Lung (tissue), 12 donors: ENCODE data around the gene ZFY. TPM values are rescaled to one million over a fixed set of nuclear protein-coding genes. Genes with fewer than 3 reads are reported as not detected.

Experiments used
- ATAC-seq: fragments of 200-7000 bp; cut with Tn5 transposase; one replicate; pipeline ENCODE4 v1.9.1; 2020; ENCODE audit warnings: moderate number of reproducible peaks; ENCODE audit not compliant: insufficient read depth, low FRiP score
- DNase-seq, 3 donors: peaks; one replicate each; pipeline ENCODE4 v3.0.0-alpha.2; 2013 to 2017
- H3K27ac ChIP-seq, 2 donors: one replicate each; pipeline ENCODE4 v1.5.1; 2013; ENCODE audit warnings: mild to moderate bottlenecking in 2 of 2, moderate library complexity in 2 of 2, control low read depth in 1 of 2, inconsistent platforms in 1 of 2, low read depth in 1 of 2, low read length in 1 of 2
- H3K27me3 ChIP-seq, 3 donors: one replicate each; pipeline ENCODE4 v1.5.1; 2013; ENCODE audit warnings: low read length in 2 of 3; ENCODE audit not compliant: control insufficient read depth in 3 of 3, insufficient read depth in 3 of 3
- H3K36me3 ChIP-seq, 4 donors: one replicate each; pipeline ENCODE4 v1.5.1; 2013; ENCODE audit warnings: low read length in 4 of 4, mild to moderate bottlenecking in 1 of 4, moderate library complexity in 1 of 4; ENCODE audit not compliant: control insufficient read depth in 4 of 4, insufficient read depth in 4 of 4
- H3K4me1 ChIP-seq, 5 donors: one replicate each; pipeline ENCODE4 v1.5.1; 2013; ENCODE audit warnings: low read length in 5 of 5, mild to moderate bottlenecking in 2 of 5, moderate library complexity in 1 of 5; ENCODE audit not compliant: control insufficient read depth in 5 of 5, insufficient read depth in 5 of 5
- H3K4me3 ChIP-seq: one replicate; pipeline ENCODE4 v1.5.1; 2013; ENCODE audit warnings: mild to moderate bottlenecking, control low read depth, moderate library complexity
- H3K9ac ChIP-seq, 2 donors: one replicate each; pipeline ENCODE4 v1.5.1; 2013; ENCODE audit warnings: low read length in 2 of 2, control low read depth in 1 of 2; ENCODE audit not compliant: insufficient read depth in 1 of 2
- H3K9me3 ChIP-seq, 4 donors: one replicate each; pipeline ENCODE4 v1.5.1; 2013; ENCODE audit warnings: low read length in 3 of 4, mild to moderate bottlenecking in 1 of 4, moderate library complexity in 1 of 4; ENCODE audit not compliant: control insufficient read depth in 4 of 4, insufficient read depth in 3 of 4
- WGBS, 2 donors: extraction: QIAGEN DNeasy Blood & Tissue Kit; methylation state at CpG; one replicate each; pipeline ENCODE4 v1.1.7; 2013; 5-methylcytosine and 5-hydroxymethylcytosine counted together
- polyA plus RNA-seq, 2 donors: library from polyadenylated mRNA; stranded (reverse); fragments of 200-250 nt; gene quantifications; one replicate each; pipeline ENCODE4 v1.2.1, GENCODE V29; 2013
- total RNA-seq, 2 donors: library from RNA; depleted of rRNA in 1 of 2; stranded (reverse); fragments of >200 nt in 1 of 2; gene quantifications; one replicate each; pipeline ENCODE4 v1.2.1, GENCODE V29; 2014 to 2021
- TF ChIP-seq, protein P1 (sequence below): IDR thresholded peaks from 2 replicates; pipeline ENCODE4 v1.5.1; 2012; ENCODE audit warnings: mild to moderate bottlenecking; ENCODE audit errors: control extremely low read depth, extremely low read depth
- donor health status: control.
- donor health status: control.
- donor health status: Bipolar disorder and iron deficiency.
- donor health status: healthy.
- donor health status: DM: yes; HTN: yes; CAD: no.

The ZFY gene
- total and polyA plus RNA-seq, 4 donors = 4.4 TPM; not detected in 3

DNA sequence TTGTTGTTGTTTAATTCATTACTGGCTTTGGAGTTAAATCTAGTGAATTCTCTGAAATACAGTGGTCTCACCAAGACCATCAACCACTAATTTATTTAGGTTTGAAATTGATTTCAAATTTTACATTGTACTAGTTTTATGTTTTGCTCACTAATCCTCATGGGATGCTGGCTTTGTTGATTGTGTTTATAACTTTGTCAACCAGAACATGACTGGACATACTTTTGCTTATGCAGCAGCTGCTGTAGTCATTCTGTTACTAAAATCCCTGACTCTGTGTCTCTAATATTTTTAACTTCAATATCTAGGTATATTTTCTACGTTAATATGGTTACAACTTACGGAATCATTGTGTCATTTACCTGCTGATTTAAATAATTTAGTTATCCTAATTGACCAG is 26.9 kb downstream of the ZFY start:
- H3K9ac ChIP-seq = no peak overlapping the region
- ATAC-seq (no peak), DNase-seq (no peak)
- no peak overlapping the region for H3K4me3 ChIP-seq
- no peaks in the 10 kb centered on the region for H3K9me3 ChIP-seq
- TF ChIP-seq, protein P1, sequence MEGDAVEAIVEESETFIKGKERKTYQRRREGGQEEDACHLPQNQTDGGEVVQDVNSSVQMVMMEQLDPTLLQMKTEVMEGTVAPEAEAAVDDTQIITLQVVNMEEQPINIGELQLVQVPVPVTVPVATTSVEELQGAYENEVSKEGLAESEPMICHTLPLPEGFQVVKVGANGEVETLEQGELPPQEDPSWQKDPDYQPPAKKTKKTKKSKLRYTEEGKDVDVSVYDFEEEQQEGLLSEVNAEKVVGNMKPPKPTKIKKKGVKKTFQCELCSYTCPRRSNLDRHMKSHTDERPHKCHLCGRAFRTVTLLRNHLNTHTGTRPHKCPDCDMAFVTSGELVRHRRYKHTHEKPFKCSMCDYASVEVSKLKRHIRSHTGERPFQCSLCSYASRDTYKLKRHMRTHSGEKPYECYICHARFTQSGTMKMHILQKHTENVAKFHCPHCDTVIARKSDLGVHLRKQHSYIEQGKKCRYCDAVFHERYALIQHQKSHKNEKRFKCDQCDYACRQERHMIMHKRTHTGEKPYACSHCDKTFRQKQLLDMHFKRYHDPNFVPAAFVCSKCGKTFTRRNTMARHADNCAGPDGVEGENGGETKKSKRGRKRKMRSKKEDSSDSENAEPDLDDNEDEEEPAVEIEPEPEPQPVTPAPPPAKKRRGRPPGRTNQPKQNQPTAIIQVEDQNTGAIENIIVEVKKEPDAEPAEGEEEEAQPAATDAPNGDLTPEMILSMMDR = no peak
- H3K27ac ChIP-seq = no peak overlapping the region
- H3K4me1 ChIP-seq = peaks cover 0 to 5% (median 0%) of the 10 kb centered on the region in 5 donors
- H3K36me3 ChIP-seq = peaks cover 0 to 5% (median 0%) of the 10 kb centered on the region in 4 donors
- WGBS, 2 donors = 100% methylated on average over 2 of the region's 2 CpGs; no CpG with 5 or more reads in 1 of the 2 donors
- no peaks in the 10 kb centered on the region for H3K27me3 ChIP-seq

DNA sequence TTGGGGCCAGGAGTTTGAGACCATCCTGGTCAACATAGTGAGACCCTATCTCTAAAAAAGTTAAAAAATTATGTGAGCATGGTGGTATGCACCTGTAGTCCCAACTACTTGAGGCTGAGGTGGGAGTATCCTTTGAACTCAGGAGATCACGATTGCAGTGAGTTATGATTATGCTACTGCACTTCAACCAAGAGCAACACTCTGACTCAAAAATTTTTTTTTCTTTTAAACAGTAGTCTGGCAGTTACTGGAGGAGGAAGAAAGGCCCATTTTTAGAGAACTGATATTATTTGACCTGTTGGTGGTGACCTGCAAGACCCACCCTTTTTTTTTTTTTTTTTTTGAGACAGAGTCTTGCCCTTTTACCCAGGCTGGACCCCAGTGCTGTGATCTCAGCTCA is 29.6 kb downstream of the ZFY start:
- no peak for DNase-seq

DNA sequence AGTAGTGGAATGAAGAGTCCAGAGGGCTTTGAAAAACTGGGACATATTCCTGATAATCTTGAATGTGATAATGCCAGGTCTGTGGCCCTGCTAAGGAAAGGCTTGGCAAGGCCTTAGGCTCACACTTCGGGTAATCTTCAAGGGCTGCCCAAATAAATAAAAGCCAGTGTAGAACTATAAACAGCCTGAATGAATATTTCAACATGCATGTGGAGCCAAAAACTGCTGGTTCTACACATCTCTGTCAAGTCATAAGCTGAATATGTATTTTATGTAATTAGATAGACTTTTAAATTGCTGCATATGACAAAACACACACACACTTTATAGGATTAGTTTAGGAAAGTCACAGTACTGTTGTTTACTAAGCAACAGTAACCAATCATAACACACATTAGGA is 30.4 kb downstream of the ZFY start:
- H3K27ac ChIP-seq = no peak overlapping the region
- H3K4me1 ChIP-seq = peaks cover 0 to 5% (median 0%) of the 10 kb centered on the region in 5 donors
- no peak for ATAC-seq
- H3K36me3 ChIP-seq = no peaks in the 10 kb centered on the region
- no peak overlapping the region for H3K4me3 ChIP-seq
- 64% methylated on average over 1 of the region's 1 CpG; no CpG with 5 or more reads in 1 of the 2 donors for WGBS, 2 donors
- no peak overlapping the region for H3K9ac ChIP-seq
- TF ChIP-seq, protein P1 = no peak
- no peaks in the 10 kb centered on the region for H3K9me3 ChIP-seq
- peak in 1 of 3 donors; percentile 61 for DNase-seq
- H3K27me3 ChIP-seq = no peaks in the 10 kb centered on the region

More for the DNA sequence above, 29.6 kb downstream of the ZFY start:
- H3K36me3 ChIP-seq = no peaks in the 10 kb centered on the region
- H3K4me3 ChIP-seq = no peak overlapping the region
- TF ChIP-seq, protein P1 = no peak
- no peak for ATAC-seq
- no peaks in the 10 kb centered on the region for H3K9me3 ChIP-seq
- no peak overlapping the region for H3K9ac ChIP-seq
- WGBS, 2 donors = 38% methylated on average over 1 of the region's 1 CpG; no CpG with 5 or more reads in 1 of the 2 donors
- no peaks in the 10 kb centered on the region for H3K27me3 ChIP-seq
- no peak overlapping the region for H3K27ac ChIP-seq
- H3K4me1 ChIP-seq = peaks cover 0 to 5% (median 0%) of the 10 kb centered on the region in 5 donors

DNA sequence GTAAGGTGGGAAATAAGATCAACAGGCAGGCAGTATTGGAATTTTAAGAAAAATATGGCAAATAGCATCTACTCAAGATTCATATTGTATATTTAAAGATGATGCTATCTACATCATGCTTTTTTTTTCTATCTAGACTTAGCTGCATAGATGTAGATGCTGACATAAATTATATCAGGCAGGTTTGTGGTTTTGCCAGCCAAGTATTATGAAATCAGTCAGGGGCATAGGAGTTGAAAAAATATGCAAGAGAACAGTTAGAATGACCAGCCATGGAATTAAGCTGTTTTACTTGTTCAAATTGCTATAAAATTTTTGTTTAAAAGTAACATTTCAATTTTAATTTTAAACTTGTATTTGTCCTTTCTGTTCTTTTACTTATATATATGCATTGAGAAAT is 34.4 kb downstream of the ZFY start:
- no peaks in the 10 kb centered on the region for H3K27me3 ChIP-seq
- TF ChIP-seq, protein P1 = no peak
- H3K27ac ChIP-seq = no peak overlapping the region
- ATAC-seq = no peak
- H3K36me3 ChIP-seq = no peaks in the 10 kb centered on the region
- H3K9ac ChIP-seq = no peak overlapping the region
- H3K9me3 ChIP-seq = no peaks in the 10 kb centered on the region
- DNase-seq = no peak
- H3K4me3 ChIP-seq = no peak overlapping the region
- H3K4me1 ChIP-seq = peaks cover 0 to 4% (median 0%) of the 10 kb centered on the region in 5 donors
